GM19025 (cell line): ENCODE measurements around the gene KIRREL3.

ENCODE experiments used
- ATAC-seq: cut with Tn5 transposase; IDR thresholded peaks from one replicate; pipeline ENCODE4 v1.9.1; 2021; ENCODE audit warnings: mild to moderate bottlenecking, low read depth, moderate library complexity; ENCODE audit not compliant: unreplicated experiment

The KIRREL3 gene

GRCh38 chr11:126440792-126441514, 559.6 kb downstream of the KIRREL3 start:
- ATAC-seq: peak; percentile 66

GRCh38 chr11:126440276-126440675, 560.3 kb downstream of the KIRREL3 start:
- ATAC-seq: no peak

- no peak for ATAC-seq
These were observed 561.9 kb downstream of the KIRREL3 start for GRCh38 chr11:126438691-126439090.

GRCh38 chr11:126438272-126438671, 562.3 kb downstream of the KIRREL3 start:
- no peak for ATAC-seq

- ATAC-seq: no peak
These were observed 562.8 kb downstream of the KIRREL3 start for GRCh38 chr11:126437731-126438130.

GRCh38 chr11:126436209-126436755, 564.3 kb downstream of the KIRREL3 start:
- no peak for ATAC-seq

GRCh38 chr11:126434950-126435335, 565.6 kb downstream of the KIRREL3 start:
- no peak for ATAC-seq

- no peak for ATAC-seq
These were observed 566.3 kb downstream of the KIRREL3 start for GRCh38 chr11:126433989-126434949.

- ATAC-seq: no peak
These were observed 567.2 kb downstream of the KIRREL3 start for GRCh38 chr11:126433244-126433846.

GRCh38 chr11:126432525-126432924, 568.0 kb downstream of the KIRREL3 start:
- no peak for ATAC-seq

- ATAC-seq: no peak
These were observed 568.5 kb downstream of the KIRREL3 start for GRCh38 chr11:126432065-126432461.

- ATAC-seq: no peak
These were observed 569.0 kb downstream of the KIRREL3 start for GRCh38 chr11:126431401-126432064.

GRCh38 chr11:126430581-126431335, 569.8 kb downstream of the KIRREL3 start:
- no peak for ATAC-seq

GRCh38 chr11:126426820-126427749, 573.5 kb downstream of the KIRREL3 start:
- ATAC-seq: peak; percentile 68

GRCh38 chr11:126426106-126426505, 574.5 kb downstream of the KIRREL3 start:
- no peak for ATAC-seq

GRCh38 chr11:126424471-126425039, 576.0 kb downstream of the KIRREL3 start:
- ATAC-seq: no peak

- ATAC-seq: no peak
These were observed 576.8 kb downstream of the KIRREL3 start for GRCh38 chr11:126423743-126424142.

GRCh38 chr11:126423154-126423553, 577.4 kb downstream of the KIRREL3 start:
- ATAC-seq: no peak
